Gastrocnemius medialis (tissue), 4 donors: ENCODE results near the gene TBC1D2. TPM values are rescaled to one million over a fixed set of nuclear protein-coding genes. Genes with fewer than 3 reads are reported as not detected.

Source experiments
- ATAC-seq, 2 donors: fragments of 150-250 bp; one replicate each; pipeline ENCODE4 v1.9.1; 2016
- DNase-seq, 2 donors: peaks; one replicate each; pipeline ENCODE4 v3.0.0-alpha.2; 2019
- H3K27ac ChIP-seq, 4 donors: fragments of 200-600 bp; sonication (generic); 1 replicate in 1 of 4; 2 replicates in 3 of 4; pipeline ENCODE4 v1.5.1; 2016 to 2018; ENCODE audit warnings: mild to moderate bottlenecking in 2 of 4, moderate library complexity in 1 of 4
- H3K27me3 ChIP-seq, 3 donors: fragments of 200-600 bp; sonication (generic) in 2 of 3; 1 replicate in 1 of 3; 2 replicates in 2 of 3; pipeline versions ENCODE4 v1.5.1 to v1.6.0; 2016 to 2019; ENCODE audit warnings: mild to moderate bottlenecking in 1 of 3, moderate library complexity in 1 of 3
- H3K36me3 ChIP-seq, 2 donors: fragments of 200-600 bp; sonication (generic) in 1 of 2; one replicate each; pipeline ENCODE4 v1.5.1; 2017 to 2018
- H3K4me1 ChIP-seq, 2 donors: fragments of 200-600 bp; sonication (generic) in 1 of 2; one replicate each; pipeline ENCODE4 v1.5.1; 2016 to 2017; ENCODE audit warnings: mild to moderate bottlenecking in 2 of 2
- H3K4me3 ChIP-seq, 4 donors: fragments of 200-600 bp; sonication (generic) in 3 of 4; 1 replicate in 1 of 4; 2 replicates in 3 of 4; pipeline ENCODE4 v1.5.1; 2016 to 2019; ENCODE audit warnings: mild to moderate bottlenecking in 2 of 4
- H3K9me3 ChIP-seq, 3 donors: fragments of 200-600 bp; sonication (generic) in 2 of 3; 1 replicate in 1 of 3; 2 replicates in 2 of 3; pipeline ENCODE4 v1.5.1; 2016 to 2019
- POLR2A ChIP-seq, 2 donors: fragments of 450-650 bp; IDR thresholded peaks; one replicate each; pipeline ENCODE4 v1.6.1; 2017; ENCODE audit warnings: antibody characterized with exemption in 2 of 2, mild to moderate bottlenecking in 2 of 2, moderate library complexity in 2 of 2
- in situ Hi-C, 4 donors: fragments of 200-750 bp; cut with MboI; loops; one replicate each; pipeline versions ENCODE4 v1.15.0 to v1.8.0; 2017; ENCODE audit warnings: low sequenced_read_pairs in 4 of 4
- intact Hi-C: fragments of 100-400 bp; cut with DNase I; formaldehyde crosslinking; loops from one replicate; pipeline ENCODE4 v1.15.1; 2023; ENCODE audit warnings: low total_unique reads
- total RNA-seq, 4 donors: library from RNA; depleted of rRNA; stranded (reverse); fragments of >200 nt; gene quantifications; one replicate each; pipeline versions ENCODE4 v1.1.0 to v1.2.3, GENCODE V29; 2016
- TF ChIP-seq, protein P1 (sequence below), 5 experiments: fragments of 450-650 bp in 3 of 5; fragments of 200-600 bp in 2 of 5; sonication (generic) in 2 of 5; IDR thresholded peaks in 4 of 5; conservative IDR thresholded peaks in 1 of 5; 1 replicate in 4 of 5; 2 replicates in 1 of 5; pipeline ENCODE4 v1.5.1; 2016 to 2019; ENCODE audit warnings: antibody characterized with exemption in 5 of 5, mild to moderate bottlenecking in 3 of 5, moderate library complexity in 3 of 5

Gene TBC1D2
- total RNA-seq, 4 donors from 2014 or later: 0.66 to 2.9 (median 1.6) TPM

DNA sequence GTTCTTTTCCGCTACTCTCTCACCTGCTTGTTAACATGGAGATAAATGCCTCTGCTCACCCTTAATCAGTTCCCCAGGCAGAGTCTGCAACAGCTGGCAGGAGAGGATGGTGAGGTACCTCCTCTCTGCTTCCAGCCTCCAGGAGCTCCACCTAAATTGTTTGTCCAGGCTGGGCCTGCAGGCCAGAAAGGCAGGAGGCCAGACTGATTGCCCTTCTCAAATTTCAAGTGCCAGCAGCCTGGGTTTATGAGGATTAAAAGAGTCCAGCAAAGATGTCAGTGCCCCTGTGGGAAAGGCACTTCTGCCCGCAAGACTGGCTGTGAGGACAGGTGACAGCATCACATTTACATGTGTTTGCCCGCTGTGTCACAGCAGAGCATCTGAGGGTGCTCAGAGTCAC lies 82.8 kb downstream of the TBC1D2 start:
- intact Hi-C loops: no loop called here
- Histone ChIP-seq H3K9me3 (no peaks in the 10 kb centered on the region), H3K27ac (no peak overlapping the region), H3K4me1 (no peaks in the 10 kb centered on the region), H3K4me3 (no peak overlapping the region), H3K36me3 (no peaks in the 10 kb centered on the region), H3K27me3 (no peaks in the 10 kb centered on the region)
- in situ Hi-C loops: no loop called here
- TF ChIP-seq POLR2A (IDR thresholded peaks at IDR 0.05): no peak
- TF ChIP-seq, protein P1, sequence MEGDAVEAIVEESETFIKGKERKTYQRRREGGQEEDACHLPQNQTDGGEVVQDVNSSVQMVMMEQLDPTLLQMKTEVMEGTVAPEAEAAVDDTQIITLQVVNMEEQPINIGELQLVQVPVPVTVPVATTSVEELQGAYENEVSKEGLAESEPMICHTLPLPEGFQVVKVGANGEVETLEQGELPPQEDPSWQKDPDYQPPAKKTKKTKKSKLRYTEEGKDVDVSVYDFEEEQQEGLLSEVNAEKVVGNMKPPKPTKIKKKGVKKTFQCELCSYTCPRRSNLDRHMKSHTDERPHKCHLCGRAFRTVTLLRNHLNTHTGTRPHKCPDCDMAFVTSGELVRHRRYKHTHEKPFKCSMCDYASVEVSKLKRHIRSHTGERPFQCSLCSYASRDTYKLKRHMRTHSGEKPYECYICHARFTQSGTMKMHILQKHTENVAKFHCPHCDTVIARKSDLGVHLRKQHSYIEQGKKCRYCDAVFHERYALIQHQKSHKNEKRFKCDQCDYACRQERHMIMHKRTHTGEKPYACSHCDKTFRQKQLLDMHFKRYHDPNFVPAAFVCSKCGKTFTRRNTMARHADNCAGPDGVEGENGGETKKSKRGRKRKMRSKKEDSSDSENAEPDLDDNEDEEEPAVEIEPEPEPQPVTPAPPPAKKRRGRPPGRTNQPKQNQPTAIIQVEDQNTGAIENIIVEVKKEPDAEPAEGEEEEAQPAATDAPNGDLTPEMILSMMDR (IDR thresholded peaks at IDR 0.05 in 4 of 5, conservative IDR thresholded peaks at IDR 0.05 in 1 of 5): no peak
- DNase-seq: no peak
- ATAC-seq: no peak

DNA sequence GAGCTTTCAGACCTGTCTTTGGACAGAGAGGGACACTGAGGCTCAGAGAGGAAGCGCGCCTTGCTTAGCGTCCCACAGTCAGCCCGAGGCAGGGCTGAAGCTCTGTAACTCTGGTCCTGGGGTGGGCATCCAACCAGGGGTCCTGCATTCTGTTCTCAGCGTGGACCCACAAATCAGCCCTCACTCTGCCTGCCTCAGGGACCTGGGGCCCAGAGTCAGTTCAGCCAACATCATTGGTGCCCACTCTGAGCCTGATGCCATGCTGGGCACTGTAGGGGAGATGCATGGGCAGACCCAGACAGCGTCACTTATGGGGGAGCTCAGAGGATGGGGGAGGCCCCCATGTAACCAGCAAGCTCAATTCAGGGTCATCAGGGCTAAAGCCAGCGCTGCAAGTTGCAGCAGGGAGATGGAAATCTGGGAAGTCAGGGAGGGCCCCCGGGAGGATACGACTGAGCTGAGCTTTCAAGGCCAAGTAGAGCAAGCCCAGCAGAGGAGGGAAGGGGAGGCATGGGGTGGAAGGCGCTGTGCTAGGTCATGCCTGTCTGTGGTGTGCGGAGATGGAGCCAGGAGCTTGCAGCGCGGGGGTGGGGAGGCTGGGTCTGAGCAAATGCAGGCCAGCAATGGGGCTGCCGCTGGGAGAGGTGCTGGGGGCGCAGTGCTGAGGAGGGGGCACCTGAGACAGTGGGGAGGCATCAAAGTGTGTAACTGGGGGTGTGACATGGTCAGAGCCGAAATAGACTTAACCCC lies 84.1 kb downstream of the TBC1D2 start:
- in situ Hi-C loops: no loop called here

DNA sequence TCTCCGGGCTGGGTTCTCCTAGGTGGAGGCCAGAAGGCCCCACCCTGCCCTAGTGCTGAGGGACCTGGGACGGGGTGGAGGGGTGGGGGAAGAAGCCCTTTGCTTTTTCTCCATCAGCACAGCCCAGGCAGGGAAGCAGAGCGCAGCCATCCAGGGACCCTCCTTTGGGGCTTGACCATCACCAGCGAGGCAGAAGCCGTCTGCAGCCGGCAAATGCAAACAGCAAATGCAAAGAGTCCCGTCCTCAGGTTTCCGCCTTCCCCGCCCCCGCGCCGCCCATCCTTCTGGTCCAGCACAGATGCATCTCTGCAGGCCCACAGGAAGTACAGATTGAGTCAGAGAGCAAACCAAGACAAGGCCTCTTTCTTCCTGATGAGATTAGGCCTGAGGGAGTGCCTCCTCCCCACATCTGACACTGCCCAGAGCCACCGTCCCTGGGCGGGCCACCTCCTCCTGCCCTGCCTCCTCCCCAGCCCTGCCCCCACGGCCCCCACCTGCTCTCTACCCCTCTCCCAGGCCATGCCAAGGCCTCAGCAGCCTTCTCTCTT lies 86.4 kb downstream of the TBC1D2 start:
- in situ Hi-C loops: no loop called here
- Histone ChIP-seq H3K9me3 (no peaks in the 10 kb centered on the region), H3K4me1 (no peaks in the 10 kb centered on the region), H3K27ac (no peak overlapping the region), H3K27me3 (no peaks in the 10 kb centered on the region), H3K36me3 (no peaks in the 10 kb centered on the region), H3K4me3 (no peak overlapping the region)
- DNase-seq (no peak), ATAC-seq (no peak)
- TF ChIP-seq POLR2A (IDR thresholded peaks at IDR 0.05): no peak
- TF ChIP-seq, protein P1 (IDR thresholded peaks at IDR 0.05 in 4 of 5, conservative IDR thresholded peaks at IDR 0.05 in 1 of 5): no peak
- intact Hi-C loops: no loop called here

More for the DNA sequence above, 84.1 kb downstream of the TBC1D2 start:
- H3K4me1 ChIP-seq: no peaks in the 10 kb centered on the region
- H3K27ac ChIP-seq: no peak overlapping the region
- intact Hi-C loops: no loop called here
- no peak overlapping the region for H3K4me3 ChIP-seq
- no peak for DNase-seq
- H3K9me3 ChIP-seq: no peaks in the 10 kb centered on the region
- ATAC-seq: no peak
- H3K36me3 ChIP-seq: no peaks in the 10 kb centered on the region
- no peaks in the 10 kb centered on the region for H3K27me3 ChIP-seq
- TF ChIP-seq, protein P1 (IDR thresholded peaks at IDR 0.05 in 4 of 5, conservative IDR thresholded peaks at IDR 0.05 in 1 of 5): no peak
- no peak for TF ChIP-seq POLR2A (IDR thresholded peaks at IDR 0.05)

DNA sequence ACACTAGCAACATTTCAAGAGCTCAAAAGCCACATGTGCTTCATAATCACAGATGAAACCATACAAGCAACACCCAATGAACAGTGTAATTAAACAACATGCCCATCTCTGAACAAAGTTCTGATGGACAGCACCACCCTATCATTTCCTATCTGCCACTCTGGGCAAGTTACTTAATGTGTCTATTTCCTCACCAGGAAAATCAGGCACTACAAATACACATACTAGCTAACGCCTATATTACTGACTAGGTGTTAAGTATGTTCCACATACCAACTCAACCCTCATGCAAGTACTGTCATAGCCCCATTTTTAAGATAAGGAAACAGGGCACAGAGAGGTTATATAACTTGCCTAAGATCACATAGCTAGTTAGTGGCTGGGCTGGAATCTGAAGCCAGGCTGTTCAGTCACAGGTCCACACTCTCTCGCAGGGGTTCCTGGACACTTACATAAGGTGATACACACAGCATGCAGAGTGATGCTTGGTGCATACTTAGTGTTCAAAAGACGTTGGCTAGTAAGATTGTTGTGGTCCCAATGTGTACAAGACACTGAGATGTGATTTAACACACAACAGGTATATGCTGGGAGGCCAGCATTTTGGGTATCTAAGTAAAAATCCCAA lies 87.2 kb downstream of the TBC1D2 start:
- no peaks in the 10 kb centered on the region for H3K36me3 ChIP-seq
- no peak for TF ChIP-seq POLR2A (IDR thresholded peaks at IDR 0.05)
- intact Hi-C loops: no loop called here
- H3K9me3 ChIP-seq: no peaks in the 10 kb centered on the region
- no peak overlapping the region for H3K4me3 ChIP-seq
- H3K27ac ChIP-seq: no peak overlapping the region
- DNase-seq: no peak
- no peaks in the 10 kb centered on the region for H3K27me3 ChIP-seq
- in situ Hi-C loops: no loop called here
- ATAC-seq: no peak
- H3K4me1 ChIP-seq: no peaks in the 10 kb centered on the region

DNA sequence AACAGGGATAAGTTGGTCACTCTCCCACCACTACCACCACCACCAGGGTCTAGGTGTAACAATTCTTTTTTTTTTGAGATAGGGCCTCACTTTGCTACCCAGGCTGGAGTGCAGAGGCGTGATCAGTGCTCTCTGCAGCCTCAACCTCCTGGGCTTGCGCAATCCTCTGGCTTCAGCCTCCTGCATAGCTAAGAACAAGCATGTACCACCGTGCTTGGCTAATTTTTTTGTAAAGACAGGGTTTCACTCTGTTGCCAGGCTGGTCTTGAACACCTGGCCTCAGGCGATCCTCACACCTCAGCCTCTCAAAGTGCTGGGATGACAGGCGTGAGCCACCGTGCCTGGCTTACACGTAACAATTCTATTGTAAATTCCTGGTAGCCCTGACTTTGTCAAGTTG lies 90.5 kb downstream of the TBC1D2 start:
- Histone ChIP-seq H3K27ac (no peak overlapping the region), H3K27me3 (no peaks in the 10 kb centered on the region), H3K4me1 (no peaks in the 10 kb centered on the region), H3K36me3 (no peaks in the 10 kb centered on the region), H3K9me3 (no peaks in the 10 kb centered on the region), H3K4me3 (no peak overlapping the region)
- ATAC-seq (no peak), DNase-seq (no peak)
- in situ Hi-C loops: no loop called here
- no peak for TF ChIP-seq POLR2A (IDR thresholded peaks at IDR 0.05)
- TF ChIP-seq, protein P1 (IDR thresholded peaks at IDR 0.05 in 4 of 5, conservative IDR thresholded peaks at IDR 0.05 in 1 of 5): no peak
- intact Hi-C loops: no loop called here
